ENCODE data around the gene NMNAT2. TPM values are rescaled to one million over a fixed set of nuclear protein-coding genes. Genes with fewer than 3 reads are reported as not detected.

Gene NMNAT2
- total RNA-seq, 1 experiment from 2014 or later = 0.17 TPM

DNA sequence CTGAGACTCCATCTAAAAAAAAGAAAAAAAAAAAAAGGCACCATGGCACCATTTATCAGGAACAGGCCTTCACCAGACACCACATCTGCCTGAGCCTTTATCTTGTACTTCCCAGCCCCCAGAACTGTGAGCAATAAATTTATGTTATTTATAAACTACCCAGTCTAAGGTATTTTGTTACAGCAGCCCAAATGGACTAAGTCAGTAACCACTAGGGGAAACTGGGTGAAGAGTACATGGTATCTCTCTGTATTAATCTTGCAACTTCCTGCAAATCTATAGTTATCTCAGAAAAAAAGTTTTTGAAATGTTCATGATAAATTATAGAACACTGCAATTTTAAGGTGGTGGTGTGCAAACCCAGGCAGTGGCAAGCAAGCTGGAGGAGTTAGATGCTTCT is 117.8 kb downstream of the NMNAT2 start:
- BruUV-seq (replicated peaks) = no TSS peak
- ChIA-PET POLR2A (ENCODE audit: low non-redundant PET) (no interaction called here), CTCF (no interaction called here)
- Histone ChIP-seq H3K27ac (ENCODE audit: low read depth, low read length, poor library complexity, severe bottlenecking) (no peak overlapping the region), H3K4me1 (ENCODE audit: insufficient read depth, low read length, poor library complexity, severe bottlenecking) (no peaks in the 10 kb centered on the region), H3K4me3 (ENCODE audit: low read depth, low read length, poor library complexity, severe bottlenecking) (no peak overlapping the region), H3K36me3 (ENCODE audit: insufficient read depth, low read length, poor library complexity, severe bottlenecking) (no peaks in the 10 kb centered on the region), H3K27me3 (replicated peaks; ENCODE audit: insufficient read depth, low read depth, low read length, poor library complexity) (no peaks in the 10 kb centered on the region), H3K9me3 (ENCODE audit: low read depth, low read length, poor library complexity, severe bottlenecking) (no peaks in the 10 kb centered on the region)
- no peak for TF ChIP-seq EZH2 (IDR thresholded peaks at IDR 0.05; ENCODE audit: borderline replicate concordance, low read depth, low read length, poor library complexity, severe bottlenecking)
- TF ChIP-seq, protein P1, sequence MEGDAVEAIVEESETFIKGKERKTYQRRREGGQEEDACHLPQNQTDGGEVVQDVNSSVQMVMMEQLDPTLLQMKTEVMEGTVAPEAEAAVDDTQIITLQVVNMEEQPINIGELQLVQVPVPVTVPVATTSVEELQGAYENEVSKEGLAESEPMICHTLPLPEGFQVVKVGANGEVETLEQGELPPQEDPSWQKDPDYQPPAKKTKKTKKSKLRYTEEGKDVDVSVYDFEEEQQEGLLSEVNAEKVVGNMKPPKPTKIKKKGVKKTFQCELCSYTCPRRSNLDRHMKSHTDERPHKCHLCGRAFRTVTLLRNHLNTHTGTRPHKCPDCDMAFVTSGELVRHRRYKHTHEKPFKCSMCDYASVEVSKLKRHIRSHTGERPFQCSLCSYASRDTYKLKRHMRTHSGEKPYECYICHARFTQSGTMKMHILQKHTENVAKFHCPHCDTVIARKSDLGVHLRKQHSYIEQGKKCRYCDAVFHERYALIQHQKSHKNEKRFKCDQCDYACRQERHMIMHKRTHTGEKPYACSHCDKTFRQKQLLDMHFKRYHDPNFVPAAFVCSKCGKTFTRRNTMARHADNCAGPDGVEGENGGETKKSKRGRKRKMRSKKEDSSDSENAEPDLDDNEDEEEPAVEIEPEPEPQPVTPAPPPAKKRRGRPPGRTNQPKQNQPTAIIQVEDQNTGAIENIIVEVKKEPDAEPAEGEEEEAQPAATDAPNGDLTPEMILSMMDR (conservative IDR thresholded peaks at IDR 0.05; ENCODE audit: low read depth, low read length) = no peak
- intact Hi-C loops (cut with micrococcal nuclease; ENCODE audit: unreplicated experiment) = no loop called here
- DNase-seq (ENCODE audit: low spot score) = no peak

DNA sequence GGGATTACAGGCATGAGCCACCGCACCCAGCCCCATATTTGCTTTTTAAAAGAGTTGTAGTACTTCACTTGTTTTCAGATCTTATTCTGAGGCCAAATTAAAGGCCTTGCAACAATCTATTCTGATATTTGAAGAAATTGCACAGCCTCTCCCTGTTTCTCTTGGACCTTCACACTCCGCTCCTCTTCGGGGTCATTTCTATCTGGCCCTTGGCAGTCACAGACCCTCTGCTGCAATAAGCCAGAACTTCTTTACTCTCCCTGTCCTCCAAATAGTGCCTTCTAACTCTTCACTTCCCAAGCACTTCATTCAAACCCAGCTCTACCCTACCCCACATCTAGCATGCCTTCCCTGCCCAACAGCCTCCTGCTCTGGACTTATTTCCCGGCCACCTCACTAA is 121.4 kb downstream of the NMNAT2 start:
- Histone ChIP-seq H3K4me3 (ENCODE audit: low read depth, low read length, poor library complexity, severe bottlenecking) (no peak overlapping the region), H3K9me3 (ENCODE audit: low read depth, low read length, poor library complexity, severe bottlenecking) (no peaks in the 10 kb centered on the region), H3K27ac (ENCODE audit: low read depth, low read length, poor library complexity, severe bottlenecking) (no peak overlapping the region), H3K36me3 (ENCODE audit: insufficient read depth, low read length, poor library complexity, severe bottlenecking) (no peaks in the 10 kb centered on the region), H3K27me3 (replicated peaks; ENCODE audit: insufficient read depth, low read depth, low read length, poor library complexity) (no peaks in the 10 kb centered on the region), H3K4me1 (ENCODE audit: insufficient read depth, low read length, poor library complexity, severe bottlenecking) (no peaks in the 10 kb centered on the region)
- DNase-seq (ENCODE audit: low spot score) = no peak
- POLR2A ChIA-PET (ENCODE audit: low non-redundant PET) = no interaction called here
- no TSS peak for BruUV-seq (replicated peaks)
- intact Hi-C loops (cut with micrococcal nuclease; ENCODE audit: unreplicated experiment) = no loop called here
- CTCF ChIA-PET = no interaction called here
- TF ChIP-seq, protein P1 (conservative IDR thresholded peaks at IDR 0.05; ENCODE audit: low read depth, low read length) = no peak
- no peak for TF ChIP-seq EZH2 (IDR thresholded peaks at IDR 0.05; ENCODE audit: borderline replicate concordance, low read depth, low read length, poor library complexity, severe bottlenecking)

DNA sequence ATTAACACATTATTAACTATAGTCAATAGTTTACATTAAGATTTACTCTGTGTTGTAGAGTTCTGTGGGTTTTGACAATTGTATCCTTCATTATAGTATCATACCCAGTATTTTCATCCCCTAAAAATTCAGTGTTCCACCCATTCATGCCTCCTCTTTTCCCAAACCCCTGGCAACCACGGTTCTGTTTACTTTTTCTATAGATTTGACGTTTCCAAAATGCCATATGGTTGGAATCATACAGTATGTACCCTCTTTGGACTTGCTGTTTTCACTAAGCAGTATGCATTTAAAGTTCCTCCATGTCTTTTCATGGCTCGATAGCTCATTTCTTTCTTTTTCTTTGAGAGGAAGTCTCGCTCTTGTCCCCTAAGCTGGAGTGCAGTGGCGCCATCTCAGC is 122.7 kb downstream of the NMNAT2 start:
- no peak overlapping the region for H3K4me3 ChIP-seq (ENCODE audit: low read depth, low read length, poor library complexity, severe bottlenecking)
- H3K36me3 ChIP-seq (ENCODE audit: insufficient read depth, low read length, poor library complexity, severe bottlenecking) = no peaks in the 10 kb centered on the region
- TF ChIP-seq, protein P1 (conservative IDR thresholded peaks at IDR 0.05; ENCODE audit: low read depth, low read length) = no peak
- no peak for TF ChIP-seq EZH2 (IDR thresholded peaks at IDR 0.05; ENCODE audit: borderline replicate concordance, low read depth, low read length, poor library complexity, severe bottlenecking)
- no peaks in the 10 kb centered on the region for H3K27me3 ChIP-seq (replicated peaks; ENCODE audit: insufficient read depth, low read depth, low read length, poor library complexity)
- H3K27ac ChIP-seq (ENCODE audit: low read depth, low read length, poor library complexity, severe bottlenecking) = no peak overlapping the region
- no peaks in the 10 kb centered on the region for H3K9me3 ChIP-seq (ENCODE audit: low read depth, low read length, poor library complexity, severe bottlenecking)
- DNase-seq (ENCODE audit: low spot score) = no peak
- no peaks in the 10 kb centered on the region for H3K4me1 ChIP-seq (ENCODE audit: insufficient read depth, low read length, poor library complexity, severe bottlenecking)
- intact Hi-C loops (cut with micrococcal nuclease; ENCODE audit: unreplicated experiment) = no loop called here
- no TSS peak for BruUV-seq (replicated peaks)
- CTCF ChIA-PET = no interaction called here
- POLR2A ChIA-PET (ENCODE audit: low non-redundant PET) = no interaction called here
